Thyroid gland (tissue), 4 donors: ENCODE measurements around the gene ZNF804B.

Experiments
- CTCF ChIP-seq, 6 experiments: fragments of 200-600 bp in 3 of 6; fragments of 450-650 bp in 3 of 6; sonication (generic) in 3 of 6; IDR thresholded peaks; one replicate each; pipeline ENCODE4 v1.5.1; 2016 to 2019; ENCODE audit warnings: antibody characterized with exemption in 6 of 6, mild to moderate bottlenecking in 2 of 6, inconsistent platforms in 1 of 6, moderate library complexity in 1 of 6
- POLR2A ChIP-seq, 2 donors: fragments of 450-650 bp; IDR thresholded peaks; one replicate each; pipeline ENCODE4 v1.6.1; 2017; ENCODE audit warnings: antibody characterized with exemption in 2 of 2, mild to moderate bottlenecking in 2 of 2, moderate library complexity in 1 of 2

GRCh38 chr7:89332026-89332425, 572.5 kb downstream of the ZNF804B start:
- TF ChIP-seq POLR2A (IDR thresholded peaks at IDR 0.05): no peak
- no peak for TF ChIP-seq CTCF (IDR thresholded peaks at IDR 0.05)
